Activated CD4-positive, alpha-beta T cell treated with anti-CD3 and anti-CD28 coated beads, Interleukin-10, Interleukin-2, amounts not matched to agents 100 ng/mL and 50 ng/mL, durations not matched to agents 16 hours and 8 hours (primary cell): ENCODE results near the gene HAND2.

Experiments used
- DNase-seq: peaks from one replicate; pipeline ENCODE4 v3.0.0-alpha.2; 2020

Gene HAND2

DNA sequence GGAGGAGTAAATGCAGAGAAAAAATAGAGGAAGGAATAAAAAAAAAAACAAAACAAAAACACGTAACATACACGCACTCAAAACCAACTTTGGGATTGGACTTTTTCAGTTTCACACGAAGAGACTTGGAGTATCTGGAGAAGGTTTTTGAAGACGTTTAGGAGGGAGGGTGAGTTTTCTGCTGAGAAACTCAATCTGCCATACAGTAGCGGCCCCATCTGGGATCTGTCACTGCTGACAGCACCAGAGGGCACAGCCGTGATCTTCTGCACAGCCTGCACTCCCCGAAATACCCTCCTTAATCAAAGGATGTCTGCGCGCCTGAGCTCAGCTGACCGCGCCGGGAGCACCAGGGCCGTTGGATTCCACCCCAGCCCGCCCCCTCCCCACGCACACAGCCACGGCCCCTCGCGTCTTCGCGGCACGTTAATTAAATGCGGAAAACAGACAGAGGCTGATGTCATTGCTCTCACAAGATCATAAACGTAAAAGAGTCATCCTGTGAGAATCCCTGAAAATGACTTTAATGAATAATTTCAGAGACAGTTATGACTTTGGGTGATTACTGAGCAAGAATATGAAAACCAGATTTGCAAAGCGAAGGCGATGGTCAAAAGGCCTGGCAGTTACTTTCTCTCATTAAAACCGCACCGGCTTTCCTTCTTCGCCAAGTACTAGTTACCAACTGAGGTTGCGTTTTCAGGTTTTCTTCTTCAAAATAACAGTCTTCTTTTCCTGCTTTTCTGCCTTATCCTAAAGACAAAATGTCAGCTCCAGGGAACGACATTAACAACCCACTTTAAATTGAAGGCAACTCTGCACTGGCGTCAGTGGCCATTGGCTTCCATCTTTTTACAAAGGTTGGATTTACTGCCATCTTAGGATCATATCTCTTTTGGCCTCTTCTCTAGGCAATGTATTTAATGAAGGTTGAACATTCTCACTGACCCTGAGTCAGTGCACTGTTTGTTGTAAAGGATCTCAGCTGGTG, 10.6 kb downstream of the HAND2 start:
- no peak for DNase-seq

DNA sequence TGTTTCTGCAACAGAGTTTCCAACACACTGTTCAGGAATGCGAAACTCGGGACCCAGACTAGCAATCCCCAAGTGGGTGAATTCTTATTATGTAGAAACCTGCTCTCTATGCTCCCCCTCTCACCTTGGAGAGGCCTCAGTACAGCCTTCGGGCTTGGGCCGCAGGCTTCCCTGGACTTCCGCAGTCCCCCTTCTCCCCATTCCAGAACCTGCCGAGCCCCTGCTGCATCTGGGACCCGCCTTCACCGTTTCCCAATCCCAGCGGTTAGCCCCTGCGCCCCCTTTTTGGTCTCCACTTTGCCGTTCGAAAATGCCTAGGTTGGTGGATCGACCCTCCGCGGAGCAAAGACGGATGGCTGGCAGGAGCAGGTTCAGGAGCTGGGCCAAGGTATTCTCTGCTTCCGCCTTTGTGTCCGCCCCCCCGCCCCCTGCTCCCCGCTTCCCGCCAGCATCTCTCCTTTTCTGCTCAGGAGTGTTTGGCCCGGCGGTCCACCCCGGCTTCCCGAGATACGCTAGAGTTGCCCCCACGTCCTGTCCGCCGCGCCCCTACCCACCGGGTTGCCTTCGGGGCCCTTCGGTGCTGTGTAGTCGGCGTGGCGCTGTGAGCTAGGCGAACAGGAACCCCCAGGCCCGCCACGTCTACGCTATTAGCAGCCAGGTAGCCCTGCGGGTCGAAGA, 11.5 kb downstream of the HAND2 start:
- DNase-seq = no peak

DNA sequence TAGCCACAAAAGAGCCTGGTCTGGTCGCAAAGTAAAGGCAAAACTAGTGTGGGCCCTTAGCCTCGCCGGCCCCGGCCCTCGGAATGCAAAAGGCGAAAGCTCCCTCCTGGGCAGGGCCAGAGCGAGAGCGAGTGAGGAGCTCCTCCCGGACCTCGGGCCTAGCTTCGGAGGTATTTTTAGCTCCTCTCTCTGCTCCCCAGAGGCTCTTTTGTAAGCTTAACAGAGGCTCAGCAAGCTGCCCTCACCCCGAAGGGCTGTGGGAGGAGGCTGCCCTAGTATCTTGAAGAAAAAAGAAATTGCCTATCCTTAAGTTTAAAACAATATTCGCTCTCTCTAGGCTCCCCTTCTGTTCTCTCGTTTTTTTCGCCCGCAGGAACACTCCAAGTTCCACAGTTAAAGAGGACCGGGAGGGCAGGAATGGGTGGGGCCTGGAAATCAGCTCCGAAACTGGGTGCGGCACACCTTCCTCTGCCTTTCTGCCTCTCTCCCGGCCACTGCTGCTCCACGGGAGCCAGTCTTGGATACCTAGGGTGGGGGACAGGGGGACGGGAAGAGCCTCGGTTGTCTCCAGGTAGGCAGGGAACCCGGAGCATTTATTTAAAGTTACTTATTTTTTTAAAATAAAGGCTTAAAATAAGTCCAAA, 12.1 kb downstream of the HAND2 start:
- DNase-seq = no peak

DNA sequence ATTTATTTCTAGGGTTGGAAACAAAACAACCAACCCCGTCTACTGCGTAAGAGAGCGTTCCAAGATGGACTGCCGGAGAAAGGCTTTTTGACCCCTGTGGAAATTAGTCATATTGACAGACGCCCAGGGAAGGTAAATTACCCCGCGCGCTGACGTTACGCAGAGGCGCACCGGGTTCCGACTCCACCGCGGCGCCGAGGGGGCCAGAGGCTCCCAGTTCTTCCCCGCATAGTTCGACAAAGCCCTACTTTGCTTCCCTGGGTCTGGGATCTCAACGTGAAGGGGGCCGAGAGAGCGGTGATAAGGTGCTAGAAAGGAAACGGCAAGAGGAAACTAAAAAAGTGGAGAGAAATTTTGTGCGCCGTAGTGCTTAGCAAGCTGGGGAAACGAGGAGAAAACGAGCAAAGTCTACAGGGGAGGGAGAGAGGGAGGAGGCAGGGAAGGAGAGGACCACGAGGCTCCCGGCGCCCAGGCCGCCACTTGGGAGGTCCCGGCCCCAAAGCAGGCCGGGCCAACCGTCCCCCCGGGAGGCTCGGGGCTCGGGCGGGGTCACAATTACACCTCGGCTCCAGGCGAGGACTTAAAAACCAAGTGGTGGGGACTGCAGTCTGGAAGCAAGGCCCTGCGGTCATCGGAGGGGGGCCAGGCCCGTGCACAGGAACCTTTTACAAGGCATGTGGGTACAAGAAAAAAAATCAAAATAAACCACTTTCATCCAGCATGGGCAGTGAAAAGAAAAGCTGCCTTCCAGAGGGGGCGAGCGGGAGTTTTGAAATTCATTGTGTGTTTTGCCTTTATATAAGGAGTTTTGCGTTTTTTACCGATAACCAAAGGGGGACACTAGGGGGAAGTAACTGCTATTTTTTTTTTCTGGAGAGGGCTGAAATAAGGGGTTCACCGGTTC, 13.2 kb downstream of the HAND2 start:
- DNase-seq = no peak

DNA sequence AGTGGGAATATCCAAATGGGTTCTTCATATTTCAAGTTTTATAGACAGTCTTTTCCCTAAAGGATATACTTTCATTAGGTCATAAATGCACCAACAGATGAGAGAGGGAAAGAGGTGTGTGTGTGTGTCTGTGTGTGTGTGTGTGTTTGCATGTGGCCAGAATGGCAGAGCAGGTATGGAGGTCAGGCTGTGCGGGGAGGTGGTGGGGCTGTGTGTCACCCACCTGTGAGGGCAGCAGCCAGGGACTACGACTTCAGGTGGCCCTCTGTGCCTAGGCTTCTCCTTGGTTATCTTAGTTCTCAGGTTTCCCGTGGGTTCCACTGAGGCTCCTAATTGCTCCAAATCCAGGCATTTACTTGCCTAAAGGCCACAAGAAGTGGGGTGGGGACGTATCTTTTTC, 14.6 kb downstream of the HAND2 start:
- DNase-seq = no peak

DNA sequence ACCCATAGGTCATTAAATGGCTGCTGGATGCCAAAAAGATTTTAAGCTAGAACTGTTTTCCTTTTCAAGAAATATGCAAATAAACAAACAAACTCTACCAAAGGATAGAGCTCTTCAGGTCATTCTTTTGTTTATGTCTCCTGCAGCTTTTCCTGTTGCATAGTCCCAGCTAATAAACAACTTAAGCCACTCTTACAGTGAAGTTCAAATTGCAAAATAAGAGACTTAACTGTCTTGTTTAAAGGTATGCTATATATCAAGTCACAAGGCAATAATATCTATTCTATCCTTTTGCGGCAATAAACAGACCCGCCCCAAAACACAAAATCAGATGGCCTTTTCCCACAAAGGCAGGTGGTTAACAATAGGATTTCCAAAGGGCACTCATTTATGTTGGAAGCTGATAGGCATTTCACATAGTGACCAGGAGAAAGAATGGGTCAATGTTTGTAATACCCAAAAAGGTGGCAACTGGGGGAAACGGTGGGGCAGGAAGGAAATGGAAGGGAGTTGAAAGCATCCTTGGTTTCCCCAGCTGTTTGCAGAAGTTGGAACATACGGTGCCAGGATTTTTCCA, 15.3 kb downstream of the HAND2 start:
- no peak for DNase-seq

DNA sequence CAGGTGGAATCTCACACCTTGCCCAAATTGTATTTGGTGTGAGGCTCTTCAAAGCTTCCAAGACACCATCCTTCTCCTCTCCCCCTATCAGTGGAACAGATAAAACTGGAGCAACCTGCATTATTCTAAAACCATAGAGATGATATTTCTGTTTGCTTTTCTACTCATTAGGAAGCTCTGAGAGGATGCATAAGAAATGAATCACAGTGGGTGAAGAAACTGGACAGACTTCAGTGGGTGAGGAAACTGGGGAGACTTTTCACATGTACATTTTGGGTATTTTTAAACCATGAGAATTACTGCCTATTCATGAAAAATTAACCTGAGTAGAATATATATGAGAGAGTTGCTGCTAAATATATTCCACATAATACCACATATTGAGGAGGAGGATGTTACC, 16.4 kb downstream of the HAND2 start:
- no peak for DNase-seq

DNA sequence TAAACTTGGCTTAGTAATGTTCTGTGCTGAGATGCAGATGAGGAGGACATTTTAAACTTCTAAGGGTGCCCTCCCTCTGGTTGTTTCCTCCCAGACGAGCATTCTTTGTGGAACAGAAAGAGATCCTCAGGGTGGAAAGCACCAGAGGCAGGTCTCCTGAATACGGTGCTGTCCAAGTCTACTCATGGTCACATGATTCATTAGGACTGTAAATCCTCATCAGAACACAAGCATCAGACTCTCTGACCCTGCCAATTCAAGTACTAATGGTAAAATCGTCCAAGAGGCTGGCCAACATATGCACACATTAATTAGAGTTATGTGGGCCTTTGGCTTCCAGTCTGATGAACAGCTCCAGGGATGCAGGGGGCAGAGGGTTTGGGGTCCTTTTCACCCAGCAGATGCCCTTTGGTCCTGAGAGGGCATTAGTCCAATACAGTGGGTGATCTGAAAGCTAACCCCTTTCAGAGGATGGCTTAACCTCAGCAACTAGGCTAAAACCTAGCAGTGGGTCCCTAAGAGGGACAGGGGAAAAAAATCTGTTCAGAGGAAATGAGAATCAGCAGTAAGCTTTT, 18.2 kb downstream of the HAND2 start:
- no peak for DNase-seq

DNA sequence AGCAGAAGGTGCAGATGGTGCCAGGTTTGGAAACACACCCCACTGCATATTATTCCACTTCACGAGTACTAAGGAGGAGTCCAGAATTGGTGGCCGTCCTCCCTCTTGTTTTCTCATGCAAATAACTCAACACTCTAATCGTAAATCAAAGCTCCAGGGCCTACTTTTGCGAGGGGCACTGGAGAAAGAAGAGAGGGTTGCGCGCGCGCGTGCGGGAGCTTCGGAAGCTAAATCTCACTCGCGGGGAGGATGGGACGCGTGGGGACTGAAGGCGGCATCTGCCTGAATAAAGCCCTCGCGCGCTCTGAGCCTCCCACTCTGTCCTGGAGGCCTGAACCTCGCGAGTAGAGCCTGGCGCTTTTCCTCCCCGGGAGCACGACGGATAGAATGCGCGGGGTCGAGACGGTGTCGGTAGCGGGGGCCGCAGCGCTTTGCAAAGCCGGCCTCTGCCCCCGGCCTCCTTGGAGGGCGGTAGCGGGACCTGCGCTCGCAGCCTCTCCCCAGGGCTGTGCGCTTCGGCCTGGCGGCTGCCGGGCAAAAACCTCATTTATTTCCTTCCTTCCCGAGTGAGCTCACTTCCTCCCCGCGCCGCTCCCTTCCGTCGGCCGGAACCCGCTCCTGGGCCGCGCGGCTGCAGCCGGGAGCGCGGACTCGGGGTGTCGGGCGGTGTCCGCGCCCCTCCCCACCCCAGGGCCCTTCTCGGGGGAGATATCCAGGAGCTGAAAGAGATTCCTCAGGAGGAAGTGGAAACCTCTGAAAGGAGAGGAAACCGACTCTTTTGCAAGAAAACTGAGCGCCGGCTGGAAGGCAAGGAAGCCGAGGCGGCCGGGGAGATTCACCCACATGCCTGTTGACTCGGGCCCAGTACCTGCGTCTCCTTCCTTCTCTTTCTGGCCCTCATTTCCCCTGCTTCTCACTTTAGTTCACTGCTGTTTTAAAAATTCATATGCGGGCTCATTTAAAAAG, 20.7 kb downstream of the HAND2 start:
- DNase-seq = peak; percentile 46

DNA sequence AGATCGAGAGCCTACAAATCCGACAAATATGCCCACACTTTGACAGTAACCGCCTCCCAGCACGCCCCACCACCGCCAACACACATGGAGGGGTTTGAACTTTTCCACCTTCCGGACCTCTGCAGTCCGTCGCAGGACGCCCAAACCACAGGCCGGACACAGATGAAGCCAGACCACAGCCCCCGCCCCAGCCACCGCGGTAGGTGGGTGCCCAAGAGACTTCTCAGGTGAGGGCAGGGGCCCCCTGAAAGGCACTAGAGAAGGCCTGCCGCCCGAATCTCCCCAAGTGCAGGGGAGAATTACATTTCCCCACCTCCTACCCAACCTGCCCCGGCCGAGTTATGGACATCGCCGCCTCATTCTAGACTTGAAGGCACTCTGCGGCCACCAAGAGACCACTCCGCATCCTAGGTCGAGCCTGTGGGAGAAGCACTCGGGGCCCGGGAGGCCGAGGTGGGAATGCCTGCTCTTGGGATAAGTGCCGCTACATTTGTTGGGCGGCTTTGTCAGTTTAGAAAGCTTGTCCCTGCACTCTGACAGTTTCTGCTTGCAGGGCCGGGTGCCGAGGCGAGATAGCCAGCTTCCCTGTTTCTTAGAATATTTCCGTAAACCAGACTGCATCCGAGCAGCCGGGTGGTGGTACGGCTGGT, 21.5 kb downstream of the HAND2 start:
- DNase-seq = no peak

DNA sequence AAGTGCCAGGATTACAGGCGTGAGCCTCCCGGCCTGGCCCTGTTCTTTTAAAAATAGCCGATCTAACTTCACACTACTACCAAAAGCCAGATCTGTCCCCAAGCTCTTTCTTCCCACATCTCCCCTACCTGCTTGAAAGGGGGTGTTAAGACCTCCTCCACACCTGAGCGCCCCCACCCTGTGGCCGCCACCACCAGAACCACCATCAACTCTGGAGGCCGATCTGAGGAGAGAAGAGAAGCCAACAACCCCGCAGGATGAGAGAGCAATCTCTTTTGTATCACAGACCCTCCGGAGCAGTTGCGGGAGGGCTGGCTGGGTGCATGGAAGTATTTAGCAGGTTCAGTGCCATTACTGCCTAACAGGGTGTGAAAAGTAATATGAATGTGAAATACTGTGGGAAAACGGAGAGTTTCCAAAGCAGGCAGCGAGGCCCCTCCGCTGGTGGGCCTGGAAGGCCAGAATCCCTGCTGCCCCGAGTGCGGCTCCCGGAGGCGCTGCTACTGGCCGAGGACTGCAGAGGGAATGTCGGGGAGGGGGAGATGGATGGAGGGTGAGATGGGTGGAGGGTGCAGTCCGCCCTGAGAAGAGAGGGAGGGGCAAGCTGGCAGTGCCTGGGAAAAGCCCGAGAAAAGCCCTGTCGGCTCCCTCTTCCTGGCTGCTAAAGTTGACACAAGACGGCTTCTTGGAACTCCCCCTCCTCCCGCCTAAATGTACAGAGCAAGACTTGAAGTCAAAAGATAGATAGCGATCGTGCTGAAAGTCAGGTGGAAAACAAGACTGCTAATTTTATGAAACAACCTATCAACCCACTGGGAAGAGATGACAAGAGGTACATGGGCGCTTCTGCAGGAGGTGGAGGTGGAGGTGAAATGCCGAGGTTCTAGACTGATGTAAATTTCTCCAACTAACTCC, 22.3 kb downstream of the HAND2 start:
- DNase-seq = no peak

DNA sequence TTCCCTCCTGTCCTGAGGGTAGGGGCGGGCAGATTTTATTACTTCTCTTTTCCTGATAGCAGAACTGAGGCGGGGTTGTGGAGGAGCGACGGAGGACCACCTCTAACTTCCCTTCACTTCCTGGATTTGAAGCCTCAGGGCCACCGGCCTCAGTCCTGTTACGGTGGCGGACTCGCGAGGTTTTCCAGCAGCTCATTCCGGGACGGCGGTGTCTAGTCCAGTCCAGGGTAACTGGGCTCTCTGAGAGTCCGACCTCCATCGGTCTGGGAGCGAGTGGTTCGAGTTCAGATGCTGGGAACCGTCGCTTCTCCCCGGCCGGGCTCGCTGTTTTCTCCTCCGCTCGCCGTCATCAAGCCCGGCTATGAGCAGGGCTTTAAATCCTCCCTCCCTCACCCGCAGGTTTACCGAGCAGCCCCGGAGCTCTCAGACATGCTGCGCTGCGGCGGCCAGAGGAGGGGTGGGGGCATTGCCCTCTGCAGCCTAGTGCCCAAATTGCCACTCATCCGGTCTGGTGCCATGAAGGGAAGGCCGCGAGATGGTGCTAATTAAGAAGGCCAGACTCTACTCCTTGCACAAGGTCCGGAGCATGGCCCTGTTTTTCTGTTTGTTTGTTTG, 23.3 kb downstream of the HAND2 start:
- DNase-seq = no peak

DNA sequence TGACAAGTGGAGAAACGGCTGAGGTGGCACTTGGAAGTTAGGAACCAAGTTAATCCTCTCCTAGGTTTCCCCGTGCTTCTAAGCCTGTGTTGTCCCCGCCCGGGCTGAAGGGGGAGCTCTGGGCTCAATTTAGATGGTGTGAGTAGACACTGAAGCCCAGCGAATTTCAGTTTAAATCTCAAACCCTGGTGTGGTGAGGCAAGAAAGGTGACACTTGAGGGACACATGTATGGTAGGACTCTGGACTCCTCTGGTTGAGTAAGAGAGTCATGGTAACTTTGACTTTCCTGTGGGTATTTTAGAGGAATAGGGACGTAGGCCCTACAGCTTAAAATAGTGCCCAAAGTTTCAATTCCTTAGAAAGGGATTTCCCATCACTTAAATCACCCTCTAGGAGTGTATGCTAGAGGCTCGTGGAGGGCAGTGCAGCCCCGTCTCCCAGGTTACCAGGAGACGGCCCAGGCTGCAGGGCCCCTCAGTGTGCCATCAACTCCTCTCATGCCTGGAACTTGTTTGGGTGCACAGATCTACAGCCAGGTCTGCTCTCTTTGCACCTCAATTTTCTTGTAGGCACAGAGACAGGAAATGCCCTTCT, 24.0 kb downstream of the HAND2 start:
- peak; percentile 72 for DNase-seq

DNA sequence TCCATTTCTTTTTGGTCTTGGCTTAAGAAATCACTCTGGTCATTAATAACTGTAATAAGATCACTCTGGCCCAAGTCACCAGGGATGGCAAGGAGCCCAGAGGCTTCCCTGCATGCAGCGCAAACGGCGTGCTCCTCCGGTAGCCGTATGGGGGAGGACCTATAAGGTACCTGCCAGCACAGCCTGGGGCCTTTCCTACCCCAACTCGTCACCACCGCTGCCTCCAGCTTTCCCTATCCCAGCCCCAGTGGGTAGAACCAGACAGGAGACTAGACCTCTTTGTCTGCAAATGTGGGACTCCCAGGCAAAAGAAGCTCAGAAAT, 25.9 kb downstream of the HAND2 start:
- DNase-seq = no peak

DNA sequence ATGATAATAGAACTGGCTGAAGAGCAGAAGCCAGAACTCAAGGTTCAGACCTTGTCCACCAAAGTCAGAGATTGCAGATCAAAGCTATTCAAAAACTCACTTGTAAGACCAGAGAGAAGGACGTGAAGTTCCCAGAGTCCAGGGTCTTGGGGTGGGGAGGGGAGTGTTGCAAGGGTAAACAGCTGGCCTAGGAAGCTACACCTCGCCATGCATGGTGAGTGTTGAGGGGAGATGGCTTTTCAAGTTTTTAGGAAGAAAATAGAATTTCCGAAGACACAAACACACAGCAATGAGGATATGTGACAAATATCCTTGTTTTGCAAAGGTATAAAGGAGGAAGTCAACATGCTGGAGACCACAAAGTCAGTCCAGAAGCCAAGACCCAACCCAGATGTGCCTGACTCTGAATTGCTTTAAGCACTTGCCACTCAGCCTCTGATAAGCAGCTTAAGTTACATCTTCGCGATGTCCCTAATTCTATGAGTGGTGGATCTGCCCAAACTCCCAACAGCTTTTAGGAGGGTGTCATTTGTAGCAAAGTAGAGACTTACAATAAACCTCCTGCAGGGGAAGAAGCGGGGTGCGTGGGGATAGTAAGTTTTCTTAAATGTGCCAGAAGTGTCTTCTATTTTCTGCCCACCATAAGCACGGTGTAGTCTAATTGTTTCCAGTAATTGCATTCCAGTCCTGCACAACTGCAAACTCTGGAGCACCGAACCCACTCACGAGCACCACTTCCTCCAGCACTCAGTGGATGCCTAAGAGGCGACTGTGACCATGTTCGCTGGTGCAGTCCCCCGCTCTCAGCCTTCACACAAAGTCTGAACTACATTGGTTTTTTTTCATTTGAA, 26.5 kb downstream of the HAND2 start:
- DNase-seq = no peak

DNA sequence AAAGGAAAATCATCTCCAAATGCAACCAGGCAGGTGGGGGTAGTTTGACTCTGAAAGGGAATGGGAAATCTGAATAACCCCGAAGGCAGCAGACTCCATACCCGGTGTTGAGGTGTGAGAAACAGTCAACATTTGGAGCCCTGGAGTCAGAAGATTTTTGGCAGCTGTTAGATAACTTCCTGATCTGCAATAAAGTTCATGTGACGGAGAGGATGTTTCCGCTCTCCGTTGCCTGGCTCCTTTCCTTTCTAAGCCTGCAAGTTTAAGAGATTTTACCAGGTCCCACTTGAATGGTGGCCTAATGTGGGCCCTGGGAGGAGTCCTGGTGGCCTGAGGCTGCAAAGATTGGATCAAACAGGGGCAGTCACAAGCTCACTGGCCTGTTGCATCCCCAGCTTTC, 27.7 kb downstream of the HAND2 start:
- DNase-seq = no peak

DNA sequence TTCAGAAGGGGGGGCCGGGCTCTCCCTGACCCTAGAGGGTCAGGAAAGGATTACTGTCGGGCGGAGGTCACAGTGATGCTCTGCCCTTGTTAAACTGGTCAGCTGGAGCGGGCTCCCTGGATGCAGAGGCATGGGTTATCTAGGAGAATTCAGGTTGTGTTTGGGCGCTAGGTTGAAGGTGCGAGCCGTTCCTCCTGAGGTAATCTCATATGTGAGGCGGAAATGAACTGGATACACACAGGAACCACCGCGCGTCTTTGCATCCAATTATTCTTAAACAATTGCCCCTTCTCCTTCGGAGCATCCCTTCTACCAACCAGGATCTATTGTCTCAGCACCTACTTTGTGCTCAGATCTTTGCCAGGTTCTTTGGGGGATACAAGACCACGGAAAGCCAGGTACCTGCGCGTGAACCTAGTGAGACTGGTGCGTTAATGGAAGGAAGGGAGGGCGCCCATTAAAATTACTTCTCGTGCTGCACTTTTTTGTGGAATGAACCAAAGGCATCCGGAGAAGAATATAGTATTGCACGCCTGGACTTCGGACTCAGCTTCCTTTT, 28.4 kb downstream of the HAND2 start:
- no peak for DNase-seq
